Liver (tissue), 9 donors: ENCODE measurements around the gene BAAT. TPM values are rescaled to one million over a fixed set of nuclear protein-coding genes. Genes with fewer than 3 reads are reported as not detected.

Experiments
- DNase-seq: peaks from one replicate; pipeline ENCODE4 v3.0.0-alpha.2; 2017; ENCODE audit warnings: low spot score
- H3K27ac ChIP-seq, 2 donors: one replicate each; pipeline ENCODE4 v1.7.0; 2013; ENCODE audit warnings: inconsistent platforms in 2 of 2, low read length in 2 of 2, control low read depth in 1 of 2, low read depth in 1 of 2, mild to moderate bottlenecking in 1 of 2
- H3K27me3 ChIP-seq, 4 donors: one replicate each; pipeline versions ENCODE4 v1.6.1 to v1.7.0; 2013; ENCODE audit warnings: low read length in 3 of 4, inconsistent platforms in 1 of 4, mild to moderate bottlenecking in 1 of 4, moderate library complexity in 1 of 4; ENCODE audit not compliant: control insufficient read depth in 4 of 4, insufficient read depth in 4 of 4
- H3K36me3 ChIP-seq, 4 donors: one replicate each; pipeline versions ENCODE4 v1.6.1 to v1.7.0; 2013; ENCODE audit warnings: low read length in 3 of 4, mild to moderate bottlenecking in 3 of 4, low read depth in 1 of 4, moderate library complexity in 1 of 4; ENCODE audit not compliant: control insufficient read depth in 4 of 4, insufficient read depth in 3 of 4
- H3K4me1 ChIP-seq, 4 donors: one replicate each; pipeline versions ENCODE4 v1.6.1 to v1.7.0; 2013; ENCODE audit warnings: low read length in 3 of 4, mild to moderate bottlenecking in 3 of 4, moderate library complexity in 1 of 4; ENCODE audit not compliant: control insufficient read depth in 4 of 4, insufficient read depth in 4 of 4
- H3K4me3 ChIP-seq, 3 donors: one replicate each; pipeline versions ENCODE4 v1.6.1 to v1.7.0; 2013; ENCODE audit warnings: low read length in 3 of 3, control low read depth in 1 of 3, low read depth in 1 of 3, mild to moderate bottlenecking in 1 of 3
- H3K9ac ChIP-seq, 2 donors: one replicate each; pipeline ENCODE4 v1.7.0; 2013; ENCODE audit warnings: low read length in 2 of 2, mild to moderate bottlenecking in 2 of 2, moderate library complexity in 2 of 2, control low read depth in 1 of 2, low read depth in 1 of 2
- H3K9me3 ChIP-seq, 4 donors: one replicate each; pipeline versions ENCODE4 v1.6.1 to v1.7.0; 2013; ENCODE audit warnings: low read length in 3 of 4; ENCODE audit not compliant: control insufficient read depth in 4 of 4
- FOXA1 ChIP-seq: IDR thresholded peaks from 2 replicates; pipeline ENCODE4 v1.6.1; 2016; ENCODE audit warnings: antibody characterized with exemption
- HNF4A ChIP-seq, 2 donors: conservative IDR thresholded peaks; 2 replicates each; pipeline ENCODE4 v1.6.1; 2016; ENCODE audit warnings: antibody characterized with exemption in 2 of 2, mild to moderate bottlenecking in 2 of 2
- NR2F2 ChIP-seq: IDR thresholded peaks from 2 replicates; pipeline ENCODE4 v1.6.1; 2016; ENCODE audit warnings: antibody characterized with exemption
- RAD21 ChIP-seq, 2 donors: IDR thresholded peaks; 2 replicates each; pipeline ENCODE4 v1.6.1; 2016; ENCODE audit warnings: antibody characterized with exemption in 2 of 2, mild to moderate bottlenecking in 2 of 2
- RXRA ChIP-seq, 2 donors: IDR thresholded peaks; 2 replicates each; pipeline ENCODE4 v1.6.1; 2017 to 2018; ENCODE audit warnings: antibody characterized with exemption in 2 of 2, mild to moderate bottlenecking in 1 of 2
- SP1 ChIP-seq: IDR thresholded peaks from 2 replicates; pipeline ENCODE4 v1.6.1; 2018; ENCODE audit warnings: antibody characterized with exemption, mild to moderate bottlenecking
- TAF1 ChIP-seq: conservative IDR thresholded peaks from 2 replicates; pipeline ENCODE4 v1.6.1; 2016; ENCODE audit warnings: antibody characterized with exemption, mild to moderate bottlenecking
- WGBS: extraction: QIAGEN DNeasy Blood & Tissue Kit; methylation state at CpG from one replicate; pipeline ENCODE4 v1.1.7; 2013; 5-methylcytosine and 5-hydroxymethylcytosine counted together
- polyA plus RNA-seq, 2 donors: library from polyadenylated mRNA; stranded (reverse) in 1 of 2; unstranded in 1 of 2; fragments of 200-250 nt in 1 of 2; fragments of >200 nt in 1 of 2; fragmentation: Nextera tagmentation in 1 of 2; extraction: Ambion mirVana in 1 of 2; gene quantifications; one replicate each; pipeline versions ENCODE4 v1.2.1 to v1.2.3, GENCODE V29; 2013 to 2015
- total RNA-seq, 2 donors: library from RNA; depleted of rRNA; stranded (reverse); fragments of >200 nt; gene quantifications; one replicate each; pipeline ENCODE4 v1.2.3, GENCODE V29; 2014
- TF ChIP-seq, protein P1 (sequence below): fragments of 150-350 bp; IDR thresholded peaks from 2 replicates; pipeline ENCODE4 v1.5.1; 2017; ENCODE audit warnings: improper control_type of control experiment, low read depth, low read length; ENCODE audit not compliant: missing input control
- TF ChIP-seq, protein P2 (sequence below): IDR thresholded peaks from 2 replicates; pipeline ENCODE4 v1.6.1; 2016; ENCODE audit warnings: antibody characterized with exemption
- donor health status: healthy.
- donor health status: healthy.
- donor health status: healthy.
- donor health status: healthy.
- donor health status: healthy.

BAAT gene
- total and polyA plus RNA-seq, 4 donors = 31.9 to 275 (median 151) TPM

DNA sequence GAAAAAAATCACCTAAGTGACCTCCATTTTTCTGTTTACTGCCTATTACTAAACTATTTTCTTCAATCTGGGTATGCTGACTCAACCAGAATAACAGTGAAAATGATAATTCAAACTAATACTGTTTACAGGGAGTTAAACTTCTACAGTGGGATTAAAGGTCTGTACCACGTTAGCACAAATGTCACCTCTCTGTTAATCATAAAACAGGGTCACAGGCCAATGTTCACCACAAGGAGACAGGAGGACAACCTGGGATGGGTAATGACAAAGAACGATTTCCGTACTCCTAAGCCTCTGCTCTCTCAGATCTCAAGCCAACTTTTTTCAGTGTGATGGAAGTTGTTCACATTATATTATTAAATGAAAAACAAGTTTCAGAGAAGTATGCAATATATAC is 48.4 kb upstream of the BAAT start (continued):
- peak; percentile 34 for TF ChIP-seq TAF1
- TF ChIP-seq RAD21 (IDR thresholded peaks at IDR 0.05) = peak in 1 of 2 donors; percentile 16
- TF ChIP-seq HNF4A (conservative IDR thresholded peaks at IDR 0.05) = peak; percentile 78 to 86
- TF ChIP-seq NR2F2 = peak; percentile 51
- TF ChIP-seq FOXA1 = no peak
- TF ChIP-seq, protein P1, sequence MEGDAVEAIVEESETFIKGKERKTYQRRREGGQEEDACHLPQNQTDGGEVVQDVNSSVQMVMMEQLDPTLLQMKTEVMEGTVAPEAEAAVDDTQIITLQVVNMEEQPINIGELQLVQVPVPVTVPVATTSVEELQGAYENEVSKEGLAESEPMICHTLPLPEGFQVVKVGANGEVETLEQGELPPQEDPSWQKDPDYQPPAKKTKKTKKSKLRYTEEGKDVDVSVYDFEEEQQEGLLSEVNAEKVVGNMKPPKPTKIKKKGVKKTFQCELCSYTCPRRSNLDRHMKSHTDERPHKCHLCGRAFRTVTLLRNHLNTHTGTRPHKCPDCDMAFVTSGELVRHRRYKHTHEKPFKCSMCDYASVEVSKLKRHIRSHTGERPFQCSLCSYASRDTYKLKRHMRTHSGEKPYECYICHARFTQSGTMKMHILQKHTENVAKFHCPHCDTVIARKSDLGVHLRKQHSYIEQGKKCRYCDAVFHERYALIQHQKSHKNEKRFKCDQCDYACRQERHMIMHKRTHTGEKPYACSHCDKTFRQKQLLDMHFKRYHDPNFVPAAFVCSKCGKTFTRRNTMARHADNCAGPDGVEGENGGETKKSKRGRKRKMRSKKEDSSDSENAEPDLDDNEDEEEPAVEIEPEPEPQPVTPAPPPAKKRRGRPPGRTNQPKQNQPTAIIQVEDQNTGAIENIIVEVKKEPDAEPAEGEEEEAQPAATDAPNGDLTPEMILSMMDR = peak; percentile 19

DNA sequence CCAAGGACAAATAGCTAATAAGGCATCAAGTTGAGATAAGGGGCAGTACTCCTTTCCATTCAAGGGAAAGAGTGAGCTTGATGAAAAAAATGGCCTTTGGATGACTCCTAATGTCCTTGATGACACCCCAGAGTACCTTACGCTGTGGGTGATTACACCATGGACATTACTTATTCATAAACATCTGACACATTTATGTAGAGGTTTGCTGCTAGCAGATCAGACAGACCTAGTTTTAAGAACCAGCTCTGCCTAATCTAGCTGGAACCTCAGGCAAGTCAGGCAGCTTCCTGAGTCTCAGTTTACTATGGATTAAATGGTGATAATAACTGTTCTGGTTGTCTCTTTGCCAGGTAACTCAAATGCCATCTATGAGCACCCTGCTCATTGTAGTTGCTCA is 47.9 kb upstream of the BAAT start:
- Histone ChIP-seq H3K4me1 (peaks cover 0 to 59% (median 29%) of the 10 kb centered on the region in 4 donors), H3K27me3 (no peaks in the 10 kb centered on the region), H3K4me3 (peak overlapping the region; percentile 73 to 88 (median 77)), H3K36me3 (peaks cover 2 to 42% (median 22%) of the 10 kb centered on the region in 4 donors), H3K27ac (peak overlapping the region; percentile 91 to 93), H3K9ac (peak overlapping the region; percentile 76 to 100), H3K9me3 (no peaks in the 10 kb centered on the region)
- DNase-seq = no peak
- WGBS = 27% methylated on average over 1 of the region's 1 CpG
- TF ChIP-seq RAD21 (IDR thresholded peaks at IDR 0.05) (peak in 1 of 2 donors; percentile 3), RXRA (IDR thresholded peaks at IDR 0.05) (no peak), SP1 (no peak), NR2F2 (no peak)
- TF ChIP-seq, protein P1 = no peak

DNA sequence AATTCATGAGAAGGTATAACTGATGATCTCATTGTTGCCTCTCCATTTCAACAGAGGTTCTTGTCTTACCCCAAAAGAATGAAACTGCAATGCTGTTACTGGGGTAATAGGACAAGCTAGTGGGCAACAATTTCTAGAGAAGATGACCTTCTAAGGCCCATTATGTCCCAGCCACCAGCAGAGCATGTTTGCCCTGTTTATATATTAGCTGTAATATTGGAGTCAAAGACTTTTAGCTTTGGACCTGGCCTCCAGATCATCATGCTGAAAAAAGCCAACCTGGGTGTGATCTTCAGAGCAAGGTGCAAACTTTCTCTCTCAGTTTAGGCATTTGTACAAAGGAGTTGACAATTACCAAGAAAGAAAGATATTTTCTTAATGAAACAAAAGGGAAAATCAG is 47.4 kb upstream of the BAAT start:
- peaks cover 2 to 48% (median 26%) of the 10 kb centered on the region in 4 donors for H3K36me3 ChIP-seq
- peak overlapping the region in 1 of 2 donors; percentile 100 for H3K9ac ChIP-seq
- H3K27ac ChIP-seq = peak overlapping the region; percentile 91 to 93
- peak overlapping the region; percentile 41 to 88 (median 73) for H3K4me3 ChIP-seq
- no peak for DNase-seq
- peaks cover 0 to 58% (median 29%) of the 10 kb centered on the region in 4 donors for H3K4me1 ChIP-seq
- TF ChIP-seq HNF4A (conservative IDR thresholded peaks at IDR 0.05) (peak; percentile 9 to 42), FOXA1 (peak; percentile 6), NR2F2 (peak; percentile 30)
- TF ChIP-seq, protein P2, sequence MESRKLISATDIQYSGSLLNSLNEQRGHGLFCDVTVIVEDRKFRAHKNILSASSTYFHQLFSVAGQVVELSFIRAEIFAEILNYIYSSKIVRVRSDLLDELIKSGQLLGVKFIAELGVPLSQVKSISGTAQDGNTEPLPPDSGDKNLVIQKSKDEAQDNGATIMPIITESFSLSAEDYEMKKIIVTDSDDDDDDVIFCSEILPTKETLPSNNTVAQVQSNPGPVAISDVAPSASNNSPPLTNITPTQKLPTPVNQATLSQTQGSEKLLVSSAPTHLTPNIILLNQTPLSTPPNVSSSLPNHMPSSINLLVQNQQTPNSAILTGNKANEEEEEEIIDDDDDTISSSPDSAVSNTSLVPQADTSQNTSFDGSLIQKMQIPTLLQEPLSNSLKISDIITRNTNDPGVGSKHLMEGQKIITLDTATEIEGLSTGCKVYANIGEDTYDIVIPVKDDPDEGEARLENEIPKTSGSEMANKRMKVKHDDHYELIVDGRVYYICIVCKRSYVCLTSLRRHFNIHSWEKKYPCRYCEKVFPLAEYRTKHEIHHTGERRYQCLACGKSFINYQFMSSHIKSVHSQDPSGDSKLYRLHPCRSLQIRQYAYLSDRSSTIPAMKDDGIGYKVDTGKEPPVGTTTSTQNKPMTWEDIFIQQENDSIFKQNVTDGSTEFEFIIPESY = no peak
- no peaks in the 10 kb centered on the region for H3K27me3 ChIP-seq
- H3K9me3 ChIP-seq = no peaks in the 10 kb centered on the region
